HG03097 (cell line): ENCODE data around the gene DLX2.

Experiments used
- ATAC-seq: cut with Tn5 transposase; IDR thresholded peaks from one replicate; pipeline ENCODE4 v1.9.1; 2021; ENCODE audit not compliant: unreplicated experiment, low FRiP score

DLX2 gene

DNA sequence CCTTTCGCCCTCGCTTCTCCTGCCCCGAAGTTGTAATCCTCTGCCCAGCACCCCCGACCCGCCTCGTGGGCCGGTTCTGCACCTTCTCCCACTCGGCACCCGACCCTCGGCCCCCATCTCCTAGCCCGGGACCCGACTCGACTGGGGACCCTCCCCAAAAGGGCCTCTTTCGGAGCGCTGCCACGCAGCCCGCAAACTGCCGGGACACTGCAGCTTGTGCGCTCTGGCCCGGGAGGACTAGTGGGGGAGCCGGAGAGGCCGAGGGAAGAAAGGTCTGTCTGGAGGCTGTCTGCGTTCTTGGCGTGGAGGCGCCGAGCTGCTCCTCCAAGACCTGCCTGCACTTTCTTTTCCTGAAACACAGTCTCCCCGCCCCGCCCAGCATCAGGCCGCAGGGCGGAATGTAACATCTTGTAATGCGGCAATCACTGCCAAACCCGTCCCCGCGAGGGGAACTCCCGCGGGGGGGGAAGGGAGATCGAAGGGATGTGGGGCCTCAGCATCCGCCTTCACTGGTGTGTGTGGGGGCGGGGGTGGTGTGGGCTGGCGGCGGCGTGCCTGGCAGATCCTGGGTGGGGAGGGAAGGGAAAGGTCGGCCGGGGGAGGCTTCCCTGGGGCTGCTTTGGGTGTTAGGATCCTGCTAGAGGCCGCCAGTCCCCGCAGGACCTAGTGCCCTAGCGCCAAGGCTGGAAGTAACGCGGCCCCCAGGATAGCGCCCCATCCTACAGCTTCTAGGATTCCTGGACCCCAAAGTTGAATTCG, 7.4 kb downstream of the DLX2 start:
- ATAC-seq: no peak

DNA sequence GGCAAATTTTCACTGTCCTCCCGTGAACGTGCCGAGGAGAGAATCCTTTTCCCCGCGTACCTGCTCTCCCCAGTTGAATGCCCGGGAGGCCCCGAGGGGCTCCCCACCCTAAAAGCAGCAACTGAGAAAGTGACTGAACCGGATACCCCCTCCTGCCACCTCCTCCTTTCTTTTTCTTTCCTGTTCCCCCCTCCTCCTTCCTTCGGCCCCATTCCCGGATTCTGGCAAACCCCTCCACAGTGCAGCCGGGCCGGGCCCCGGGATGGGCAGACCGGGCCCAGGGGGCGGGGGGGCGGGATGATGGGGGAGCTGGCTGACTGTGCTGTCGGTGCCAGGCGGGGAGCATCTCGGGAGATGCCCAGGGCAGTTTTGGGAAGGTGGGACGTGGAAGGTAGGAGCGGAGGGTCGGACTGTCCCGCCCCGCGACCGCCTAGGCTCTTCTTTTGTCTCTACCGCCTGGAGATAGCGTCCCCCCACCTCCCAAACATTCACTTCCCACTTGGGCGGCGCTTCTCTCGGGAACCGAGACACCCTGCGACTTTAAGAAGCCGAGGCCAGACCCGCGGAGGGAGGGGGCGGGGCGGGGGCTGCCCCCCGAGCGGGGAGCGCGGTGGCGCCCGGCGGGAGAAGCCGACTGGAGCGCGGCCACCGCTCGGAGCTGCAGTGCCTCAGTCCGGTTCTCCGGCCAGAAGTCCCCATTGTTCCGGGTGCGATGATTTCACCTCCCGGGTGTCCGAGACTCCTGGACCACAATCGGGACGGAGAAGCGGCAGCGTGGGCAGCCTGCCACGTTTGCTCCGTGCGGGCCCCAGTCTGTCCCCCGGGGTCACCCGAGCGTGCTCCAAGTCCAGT, 8.2 kb downstream of the DLX2 start:
- no peak for ATAC-seq

DNA sequence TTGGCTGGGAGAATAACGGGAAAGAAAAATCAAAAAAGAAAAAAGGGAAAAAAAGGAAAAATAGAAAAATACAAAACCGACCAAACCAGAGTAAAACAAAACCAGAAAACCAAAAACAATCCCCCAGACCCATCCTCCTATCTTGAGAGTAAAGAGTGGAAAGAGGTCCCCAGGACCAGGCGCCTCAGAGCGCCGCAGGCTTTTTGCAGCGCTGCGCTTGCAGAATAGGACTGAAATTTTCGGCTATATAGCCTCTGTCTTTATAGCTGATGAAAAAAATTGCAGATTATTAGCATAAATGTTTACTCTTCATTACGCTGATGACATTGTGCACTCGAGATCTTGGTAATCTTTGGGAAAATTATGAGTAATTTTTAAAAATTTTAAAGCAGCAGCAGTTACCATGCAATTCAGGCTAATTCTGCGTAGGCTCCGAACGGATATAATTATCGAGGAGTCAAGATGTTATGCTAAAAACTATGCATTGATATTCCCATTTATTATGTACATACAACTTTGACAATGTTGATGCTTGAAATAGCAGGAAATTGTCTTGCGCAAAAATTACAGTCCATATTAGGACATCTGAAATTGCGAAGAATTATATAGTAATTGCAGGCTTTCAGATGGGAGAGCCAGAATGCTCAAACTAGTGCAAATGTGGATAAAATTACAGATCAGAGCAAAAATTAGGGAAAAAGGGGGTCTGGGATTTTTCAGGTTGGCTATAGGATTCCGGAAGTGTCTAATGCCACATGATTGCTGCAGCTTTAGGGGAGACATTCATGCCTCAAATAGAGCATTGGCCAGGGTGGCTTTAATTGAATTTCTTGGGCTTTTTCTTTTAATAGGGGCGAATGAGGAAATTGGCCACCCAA, 9.0 kb downstream of the DLX2 start:
- ATAC-seq: no peak

DNA sequence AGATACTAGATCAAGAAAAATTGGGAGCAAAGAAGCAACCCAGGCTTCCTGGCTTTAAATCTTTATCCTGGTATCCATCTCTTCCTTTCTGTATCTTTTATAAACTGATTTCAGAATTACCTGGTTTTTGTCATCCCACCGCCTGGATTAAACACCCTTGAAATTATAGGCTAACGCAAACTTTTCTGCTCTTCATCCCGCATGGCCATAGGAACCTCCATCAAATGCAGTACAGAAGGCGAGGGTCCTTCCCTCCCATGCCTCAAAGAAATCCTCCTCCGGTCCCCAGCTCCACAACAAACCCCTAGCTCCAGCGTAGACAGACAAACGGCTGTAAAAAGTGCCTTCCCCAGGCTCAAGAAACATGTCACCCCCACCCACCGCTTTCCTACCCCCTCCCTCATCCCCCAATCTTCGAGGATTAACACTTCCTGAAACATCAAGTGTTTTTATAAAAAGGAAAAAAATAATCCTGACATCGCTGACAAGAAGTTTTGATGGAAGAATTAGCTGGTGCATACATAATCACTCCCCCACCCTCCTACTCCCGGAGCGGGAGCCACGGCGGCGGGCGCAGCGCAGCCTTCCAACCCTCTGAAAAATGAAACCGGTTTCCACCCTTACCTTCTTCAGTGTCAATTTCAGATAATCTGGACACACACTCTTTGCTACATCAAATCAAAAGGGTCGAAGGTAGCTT, 9.8 kb downstream of the DLX2 start:
- no peak for ATAC-seq

DNA sequence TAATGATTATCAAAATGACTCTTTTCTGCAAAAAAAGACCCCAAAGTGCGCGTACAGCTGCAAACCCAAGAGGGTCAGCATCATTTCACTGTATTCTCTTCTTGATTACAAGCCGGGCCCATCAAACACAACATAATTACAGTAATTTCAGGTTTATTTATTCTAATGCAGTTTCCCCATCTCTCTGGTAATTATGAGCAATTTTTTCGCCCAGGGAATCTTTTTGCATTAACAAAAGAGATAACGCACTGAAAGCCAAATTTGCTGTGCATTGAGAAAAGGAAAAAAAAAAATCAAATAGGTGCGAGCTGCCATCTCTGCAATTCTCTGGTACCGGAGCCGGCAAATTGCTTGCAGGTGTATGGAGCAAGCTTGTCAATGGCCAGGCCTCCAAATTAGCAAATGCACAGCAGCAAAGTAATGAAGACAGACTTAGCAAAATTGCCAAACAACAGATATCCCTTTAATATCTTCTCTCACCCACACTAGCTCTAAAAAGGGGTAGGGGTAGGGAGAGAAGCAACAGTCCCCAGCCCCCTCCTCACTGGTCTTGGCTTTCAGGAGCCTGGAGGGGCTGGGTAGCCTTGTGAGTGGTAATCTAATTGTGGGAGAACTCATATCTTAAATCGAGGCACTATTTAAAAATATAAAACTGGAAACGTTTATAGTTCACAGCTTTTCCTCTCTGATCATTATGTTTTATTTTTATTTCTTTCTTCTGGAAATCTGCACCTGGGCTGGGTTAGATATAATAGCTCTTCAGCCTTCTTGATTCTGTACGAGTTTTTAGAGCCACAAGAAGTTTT, 10.7 kb downstream of the DLX2 start:
- no peak for ATAC-seq

DNA sequence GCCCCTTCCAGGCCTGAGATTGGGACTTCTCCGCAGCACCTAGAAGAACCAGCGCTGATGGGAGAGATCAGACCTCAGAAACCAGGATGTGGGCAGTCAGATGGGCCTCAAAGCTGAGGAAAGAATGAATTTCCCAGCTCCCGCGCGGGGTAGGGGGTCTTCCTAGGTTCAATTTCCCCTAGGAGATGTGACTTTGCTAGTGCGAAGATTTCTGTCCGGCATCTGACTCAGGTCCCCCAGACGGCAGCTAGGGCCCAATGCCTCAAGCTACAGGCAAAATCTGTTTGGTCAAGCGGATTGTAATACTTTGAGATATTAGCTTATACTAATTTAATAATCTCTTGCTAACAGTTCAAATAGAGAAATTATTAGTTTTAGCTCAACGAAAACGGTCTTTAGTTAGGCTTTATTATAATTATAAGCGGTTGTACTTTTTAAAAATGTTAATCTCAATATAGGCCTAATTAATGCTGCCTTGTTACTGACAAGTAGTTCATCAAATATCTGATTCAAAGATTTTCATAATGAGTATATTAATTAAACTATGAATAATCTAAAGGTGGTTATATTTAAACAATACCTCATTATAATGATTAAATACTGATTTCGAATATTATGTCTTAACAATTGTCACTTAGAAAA, 11.6 kb downstream of the DLX2 start:
- ATAC-seq: no peak

DNA sequence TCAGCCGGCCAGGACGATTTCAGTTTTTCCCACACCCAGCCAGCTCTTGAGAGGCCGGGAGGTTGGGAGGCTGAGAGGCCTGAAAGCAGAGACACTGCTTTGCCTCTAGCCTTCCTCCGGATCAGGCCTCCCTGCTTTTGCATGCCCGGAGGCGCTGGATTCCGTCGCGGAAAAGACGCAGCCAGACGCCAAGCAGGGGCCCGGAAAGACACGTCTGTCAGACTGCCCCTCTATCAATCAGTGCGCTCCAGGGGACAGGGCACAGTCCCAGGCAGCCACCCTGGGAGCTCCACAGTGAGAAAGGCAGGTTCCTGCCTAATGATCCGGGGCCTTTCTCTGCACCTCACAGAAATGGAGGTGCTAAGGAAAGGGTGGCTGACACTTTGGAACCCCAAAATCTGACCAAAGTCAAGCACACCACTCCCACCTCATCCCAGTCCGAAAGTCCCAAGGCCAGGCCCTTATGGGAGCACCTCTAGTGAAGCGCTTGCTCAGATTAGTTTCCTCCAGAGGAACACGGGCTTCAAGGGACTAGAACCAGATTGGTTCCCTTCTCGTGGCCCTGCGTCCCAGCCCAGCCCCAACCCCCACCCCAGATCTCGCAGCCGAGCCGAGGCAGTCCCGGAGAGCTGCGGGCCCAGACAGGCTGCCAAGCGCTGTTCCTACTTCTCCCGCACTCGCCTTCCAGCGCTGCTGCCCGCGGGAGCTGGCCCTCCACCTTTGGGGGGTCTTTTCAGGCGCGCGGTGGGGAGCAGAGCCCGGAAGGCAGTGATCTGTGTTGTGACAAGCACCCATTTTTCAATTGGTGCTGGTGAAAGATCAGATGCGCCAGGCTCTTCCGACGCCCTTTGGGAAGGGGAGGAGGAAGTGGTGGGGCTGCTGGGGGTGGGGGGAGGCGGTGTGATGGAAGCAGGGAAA, 12.4 kb downstream of the DLX2 start:
- no peak for ATAC-seq

DNA sequence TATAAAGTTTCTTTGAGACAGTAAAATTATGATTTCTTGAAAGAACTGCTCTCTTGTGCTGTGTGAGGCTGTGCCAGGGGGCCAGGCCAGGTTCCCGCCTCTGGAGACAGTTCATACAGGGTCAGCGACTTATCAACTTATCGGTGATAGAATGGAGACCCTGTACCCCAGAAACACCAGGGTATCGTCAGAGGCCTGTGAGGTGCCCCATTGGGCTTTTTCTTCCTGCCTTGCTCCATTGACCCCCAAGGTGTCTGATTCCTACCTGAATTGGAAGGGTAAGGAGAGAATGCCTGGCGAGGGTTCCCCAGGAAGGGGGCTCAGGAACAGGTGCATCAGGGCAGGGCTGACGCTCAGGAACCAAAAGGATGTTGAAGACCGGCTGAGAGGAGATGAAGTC, 13.1 kb downstream of the DLX2 start:
- ATAC-seq: no peak

DNA sequence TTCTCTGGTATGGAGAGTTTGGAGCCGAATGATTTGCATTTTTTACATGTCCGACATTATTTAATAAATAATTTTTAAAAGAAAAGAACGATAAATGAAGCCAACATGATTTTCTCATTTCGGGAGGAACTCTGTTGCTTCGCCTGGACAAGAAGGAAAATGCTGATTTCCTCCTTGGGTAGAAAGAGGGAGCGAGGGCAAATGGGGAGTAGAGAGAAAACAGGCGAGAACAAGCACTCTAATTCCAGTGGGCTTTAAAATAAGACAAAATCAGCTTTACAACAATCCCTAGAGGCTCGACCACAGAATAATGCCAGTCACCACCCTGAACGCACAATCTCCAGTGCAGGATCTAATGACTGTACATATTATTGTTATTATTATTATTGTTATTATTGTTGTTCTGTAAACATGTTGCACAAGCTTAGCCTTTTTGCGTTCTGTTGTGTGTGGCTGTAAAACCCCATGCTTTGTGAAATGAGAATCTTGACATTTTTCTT, 13.6 kb downstream of the DLX2 start:
- ATAC-seq: no peak

DNA sequence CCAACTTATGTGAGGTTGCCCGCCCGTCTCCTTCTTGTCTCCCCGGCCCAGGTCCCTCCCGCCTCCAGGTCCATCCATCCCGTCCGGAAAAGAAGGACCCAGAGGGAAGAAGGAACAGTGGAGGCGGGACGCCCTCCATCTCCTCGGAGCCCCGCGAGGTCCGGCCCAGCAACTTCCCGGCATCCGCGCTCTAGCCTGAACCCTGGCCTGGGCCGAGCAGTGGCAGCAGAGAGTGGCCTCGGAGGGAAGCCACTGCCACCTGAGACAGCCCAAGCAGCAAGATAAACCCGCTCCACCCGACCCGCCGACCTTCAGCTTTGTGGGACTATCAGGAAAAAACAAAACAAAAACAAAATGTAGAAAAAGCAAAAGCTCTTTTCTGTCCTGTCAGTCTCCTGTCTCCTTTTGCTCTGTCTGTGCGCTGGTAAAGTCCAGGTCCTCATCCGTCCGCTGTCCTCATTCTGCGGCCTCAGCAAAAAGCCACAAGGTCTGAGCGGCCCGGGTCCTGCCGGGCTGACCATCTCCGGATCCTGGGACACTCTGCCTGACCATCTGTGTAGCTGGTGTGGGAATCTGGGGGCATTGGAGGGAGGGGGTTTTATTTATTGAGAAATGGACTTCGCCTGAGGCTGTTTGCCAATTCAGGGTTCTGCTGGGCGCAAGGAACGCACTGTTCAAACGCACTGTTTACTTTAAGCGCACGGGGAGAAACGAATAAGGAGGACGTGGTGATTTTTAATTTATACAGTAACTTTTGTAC, 14.3 kb downstream of the DLX2 start:
- no peak for ATAC-seq

DNA sequence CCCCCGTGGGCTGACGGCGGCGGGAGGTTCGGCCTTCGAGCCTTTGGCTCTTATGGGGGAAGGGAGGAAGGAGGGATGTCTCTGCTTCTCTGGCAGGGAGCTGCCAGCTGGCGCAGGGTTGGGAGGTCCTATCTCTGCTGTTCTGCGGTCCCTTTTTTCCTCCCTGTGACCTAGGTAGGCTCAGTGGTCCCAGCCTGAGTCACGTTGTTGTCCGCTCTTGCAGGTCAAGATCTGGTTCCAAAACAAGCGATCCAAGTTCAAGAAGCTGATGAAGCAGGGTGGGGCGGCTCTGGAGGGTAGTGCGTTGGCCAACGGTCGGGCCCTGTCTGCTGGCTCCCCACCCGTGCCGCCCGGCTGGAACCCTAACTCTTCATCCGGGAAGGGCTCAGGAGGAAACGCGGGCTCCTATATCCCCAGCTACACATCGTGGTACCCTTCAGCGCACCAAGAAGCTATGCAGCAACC, 14.9 kb downstream of the DLX2 start:
- ATAC-seq: no peak

DNA sequence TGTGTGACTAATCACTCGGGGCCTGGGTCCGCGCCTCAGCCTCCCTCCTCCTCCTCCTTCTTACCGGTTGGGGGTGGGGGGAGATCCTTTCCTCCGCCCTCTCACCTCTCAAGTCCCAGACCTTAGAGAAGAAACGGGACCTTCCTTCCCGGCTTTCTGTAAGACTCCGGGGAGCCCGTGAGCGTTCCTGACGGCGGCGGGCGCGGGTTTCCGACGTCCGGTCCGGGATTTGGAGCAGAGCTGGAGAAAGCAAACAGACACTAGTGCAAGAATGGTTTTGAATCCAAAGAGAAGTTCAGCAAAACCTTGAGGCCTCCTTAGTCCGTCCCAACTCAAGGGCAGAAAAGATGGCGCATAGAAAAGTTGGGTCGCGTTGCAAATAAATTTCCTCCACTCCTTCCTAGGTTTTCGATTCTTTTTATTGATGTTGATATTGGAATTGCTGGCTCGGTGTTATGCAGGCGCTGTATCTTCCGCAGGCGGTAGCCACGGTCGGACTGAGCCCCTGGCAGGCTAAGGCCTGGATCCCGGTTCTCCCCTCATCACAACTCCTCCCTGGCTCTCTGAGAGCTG, 15.4 kb downstream of the DLX2 start:
- no peak for ATAC-seq

DNA sequence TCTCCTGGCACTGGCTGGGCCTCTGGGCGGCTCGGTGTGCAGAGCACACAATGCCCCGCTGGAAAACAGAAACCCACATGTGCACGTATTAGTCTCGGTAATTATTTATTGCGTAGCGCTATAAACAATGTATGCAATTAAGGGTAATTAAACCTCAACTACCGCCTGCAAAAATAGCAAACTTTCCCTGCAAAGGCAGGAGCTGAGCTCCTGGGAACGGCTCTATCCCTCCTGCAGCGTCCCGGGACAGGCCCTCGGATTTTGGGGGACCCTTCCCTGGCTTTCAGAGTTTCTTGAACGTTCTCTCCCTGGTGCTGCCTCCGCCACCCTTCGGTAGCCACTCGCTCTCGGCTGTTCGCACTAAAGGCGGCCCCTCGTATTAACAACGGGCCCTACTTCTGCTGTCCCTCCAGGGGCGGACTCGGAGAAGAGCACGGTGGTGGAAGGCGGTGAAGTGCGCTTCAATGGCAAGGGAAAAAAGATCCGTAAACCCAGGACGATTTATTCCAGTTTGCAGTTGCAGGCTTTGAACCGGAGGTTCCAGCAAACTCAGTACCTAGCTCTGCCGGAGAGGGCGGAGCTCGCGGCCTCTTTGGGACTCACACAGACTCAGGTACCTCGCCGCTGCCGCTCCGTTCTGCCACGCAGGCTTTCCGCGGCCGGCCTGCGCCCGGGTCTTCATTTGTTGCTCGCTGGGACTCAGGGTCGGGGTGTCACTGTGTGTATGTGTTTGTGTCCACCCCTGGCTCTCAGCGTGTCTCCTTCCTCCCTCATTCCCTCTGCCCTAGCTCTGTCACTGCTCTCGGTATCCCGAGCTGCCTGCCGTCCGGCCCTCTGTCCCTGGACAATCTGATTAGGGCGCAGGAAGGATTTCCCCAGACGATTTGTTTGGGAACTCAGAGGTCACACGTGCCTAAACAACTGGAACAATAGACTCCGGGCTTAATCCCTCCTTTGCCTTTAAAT, 16.2 kb downstream of the DLX2 start:
- ATAC-seq: no peak

DNA sequence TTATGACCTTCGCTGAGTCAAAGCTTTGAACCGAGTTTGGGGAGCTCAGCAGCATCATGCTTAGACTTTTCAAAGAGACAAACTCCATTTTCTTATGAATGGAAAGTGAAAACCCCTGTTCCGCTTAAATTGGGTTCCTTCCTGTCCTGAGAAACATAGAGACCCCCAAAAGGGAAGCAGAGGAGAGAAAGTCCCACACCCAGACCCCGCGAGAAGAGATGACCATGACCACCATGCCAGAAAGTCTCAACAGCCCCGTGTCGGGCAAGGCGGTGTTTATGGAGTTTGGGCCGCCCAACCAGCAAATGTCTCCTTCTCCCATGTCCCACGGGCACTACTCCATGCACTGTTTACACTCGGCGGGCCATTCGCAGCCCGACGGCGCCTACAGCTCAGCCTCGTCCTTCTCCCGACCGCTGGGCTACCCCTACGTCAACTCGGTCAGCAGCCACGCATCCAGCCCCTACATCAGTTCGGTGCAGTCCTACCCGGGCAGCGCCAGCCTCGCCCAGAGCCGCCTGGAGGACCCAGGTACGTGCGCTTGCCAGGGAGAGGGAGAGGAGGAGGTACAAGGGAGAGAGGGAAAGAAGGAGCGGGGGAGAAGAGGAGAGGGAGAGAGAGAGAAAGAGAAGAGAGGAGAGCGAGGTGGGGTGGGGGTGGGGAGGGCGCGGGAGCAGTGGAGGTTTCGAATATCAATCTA, 17.1 kb downstream of the DLX2 start, which contains the start of gene DLX1:
TSS of gene DLX1 (plus strand) at position 48 of the 700 bp plus-strand sequence. CDS start at position 219, 171 bp downstream.
- peak; percentile 12 for ATAC-seq
